Fibroblast of lung (primary cell): Measurements from ENCODE around the gene TANC1. TPM values are rescaled to one million over a fixed set of nuclear protein-coding genes. Genes with fewer than 3 reads are reported as not detected.

Source experiments
- DNase-seq, 2 donors: peaks; one replicate each; pipeline versions ENCODE4 v3.0.0 to v3.0.0-alpha.2; 2010; ENCODE audit warnings: low read depth in 2 of 2
- H2AFZ ChIP-seq: 2 replicates; pipeline ENCODE4 v1.5.1; 2012; ENCODE audit warnings: low read length, control low read depth, inconsistent platforms
- H3K27ac ChIP-seq: 2 replicates; pipeline ENCODE4 v1.5.1; 2011; ENCODE audit warnings: low read length, control low read depth; ENCODE audit not compliant: insufficient read depth
- H3K27me3 ChIP-seq: 2 replicates; pipeline ENCODE4 v1.5.1; 2011; ENCODE audit warnings: mild to moderate bottlenecking, low read length; ENCODE audit not compliant: control insufficient read depth, insufficient read depth
- H3K36me3 ChIP-seq: 2 replicates; pipeline ENCODE4 v1.5.1; 2011; ENCODE audit warnings: low read length; ENCODE audit not compliant: control insufficient read depth, insufficient read depth
- H3K4me1 ChIP-seq: 2 replicates; pipeline ENCODE4 v1.5.1; 2011; ENCODE audit warnings: low read length; ENCODE audit not compliant: control insufficient read depth, insufficient read depth; ENCODE audit errors: extremely low read depth
- H3K4me2 ChIP-seq: 2 replicates; pipeline ENCODE4 v1.5.1; 2011; ENCODE audit warnings: low read length, control low read depth; ENCODE audit not compliant: insufficient read depth; ENCODE audit errors: extremely low read depth
- H3K4me3 ChIP-seq, 4 experiments: fragments of 200-600 bp in 1 of 4; sonication (generic) in 1 of 4; replicated peaks in 1 of 4; 2 replicates each; pipeline ENCODE4 v1.5.1; 2011 to 2016; ENCODE audit warnings: low read length in 4 of 4, low read depth in 3 of 4, mild to moderate bottlenecking in 3 of 4, control low read depth in 2 of 4, inconsistent platforms in 1 of 4, mixed read lengths in 1 of 4; ENCODE audit not compliant: insufficient read depth in 1 of 4; ENCODE audit errors: control extremely low read depth in 1 of 4
- H3K79me2 ChIP-seq: 2 replicates; pipeline ENCODE4 v1.5.1; 2012; ENCODE audit warnings: mild to moderate bottlenecking, low read length, inconsistent platforms; ENCODE audit not compliant: control insufficient read depth, insufficient read depth
- H3K9ac ChIP-seq: 2 replicates; pipeline ENCODE4 v1.5.1; 2011; ENCODE audit warnings: mild to moderate bottlenecking, low read length, control low read depth; ENCODE audit not compliant: insufficient read depth
- H3K9me3 ChIP-seq: 2 replicates; pipeline ENCODE4 v1.5.1; 2012; ENCODE audit warnings: low read depth, low read length; ENCODE audit not compliant: control insufficient read depth, insufficient read depth
- H4K20me1 ChIP-seq: 2 replicates; pipeline ENCODE4 v1.5.1; 2011; ENCODE audit warnings: low read length; ENCODE audit not compliant: control insufficient read depth, insufficient read depth; ENCODE audit errors: extremely low read depth
- CTCF ChIP-seq, 2 donors: IDR thresholded peaks in 1 of 2; conservative IDR thresholded peaks in 1 of 2; 1 replicate in 1 of 2; 2 replicates in 1 of 2; pipeline ENCODE4 v1.5.1; 2011 to 2012; ENCODE audit warnings: low read length in 2 of 2, control low read depth in 1 of 2, inconsistent platforms in 1 of 2, low read depth in 1 of 2, mild to moderate bottlenecking in 1 of 2
- EZH2 ChIP-seq: IDR thresholded peaks from 2 replicates; pipeline ENCODE4 v1.5.1; 2012; ENCODE audit warnings: low read length, control low read depth, mild to moderate bottlenecking; ENCODE audit errors: missing control alignments
- polyA plus RNA-seq, 2 donors: library from polyadenylated mRNA; depleted of rRNA in 1 of 2; stranded (reverse) in 1 of 2; unstranded in 1 of 2; fragments of >200 nt; gene quantifications; 2 replicates each; pipeline ENCODE4 v1.2.1, GENCODE V29; 2011 to 2012; ENCODE audit warnings: missing spikeins in 1 of 2
- total RNA-seq: library from RNA; depleted of rRNA; stranded (reverse); fragments of >200 nt; gene quantifications from 2 replicates; pipeline ENCODE4 v1.2.1, GENCODE V29; 2014

Gene TANC1
- total and polyA plus RNA-seq, 2 donors (not counting 1 experiment from before 2014, with no cell fraction given): 32.7 to 41.9 TPM

DNA sequence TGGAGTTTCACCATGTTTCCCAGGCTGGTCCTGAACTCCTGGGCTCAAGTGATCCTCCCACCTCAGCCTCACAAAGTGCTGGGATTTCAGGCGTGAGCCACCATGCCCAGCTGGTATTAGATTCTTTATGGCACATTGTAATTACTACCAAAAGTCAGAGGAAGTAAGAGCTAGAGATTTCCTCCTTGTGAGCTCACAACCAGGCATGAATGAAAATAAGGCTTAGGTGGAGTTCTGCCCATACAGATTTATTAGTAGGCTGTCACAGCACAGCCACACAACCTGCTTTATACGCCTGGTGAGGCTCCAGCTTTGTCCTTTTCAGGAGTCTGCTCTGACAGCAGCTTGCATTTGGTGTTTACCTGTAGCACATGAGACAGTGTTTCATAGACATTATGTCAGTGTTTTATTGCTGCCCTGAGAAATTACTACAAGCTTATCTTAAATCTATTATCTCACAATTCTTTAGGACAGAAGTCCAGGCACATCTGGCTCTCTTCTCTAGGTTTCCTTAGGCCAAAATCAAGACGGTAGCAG lies 156.6 kb downstream of the TANC1 start:
- Histone ChIP-seq H3K9ac (no peak overlapping the region), H3K36me3 (no peaks in the 10 kb centered on the region), H3K4me1 (peaks cover 16% of the 10 kb centered on the region), H3K27me3 (no peaks in the 10 kb centered on the region), H3K4me3 (no peak overlapping the region), H3K9me3 (no peaks in the 10 kb centered on the region), H2AFZ (no peak overlapping the region), H4K20me1 (no peaks in the 10 kb centered on the region), H3K27ac (peak overlapping the region; percentile 39), H3K79me2 (peaks cover 2% of the 10 kb centered on the region), H3K4me2 (no peak overlapping the region)
- peak in 1 of 2 donors; percentile 58 for DNase-seq
- TF ChIP-seq EZH2 (no peak), CTCF (conservative IDR thresholded peaks at IDR 0.05 in 1 of 2, IDR thresholded peaks at IDR 0.05 in 1 of 2; ENCODE audit: low read depth in 1 of 2, low read length in 2 of 2) (no peak)

- Histone ChIP-seq H3K79me2 (peaks cover 5% of the 10 kb centered on the region), H3K27me3 (no peaks in the 10 kb centered on the region), H4K20me1 (no peaks in the 10 kb centered on the region), H3K4me1 (peaks cover 17% of the 10 kb centered on the region), H3K4me2 (no peak overlapping the region), H3K36me3 (no peaks in the 10 kb centered on the region), H3K27ac (no peak overlapping the region), H3K9me3 (no peaks in the 10 kb centered on the region), H2AFZ (no peak overlapping the region), H3K9ac (no peak overlapping the region), H3K4me3 (no peak overlapping the region)
- no peak for DNase-seq
- no peak for TF ChIP-seq EZH2
- TF ChIP-seq CTCF (conservative IDR thresholded peaks at IDR 0.05 in 1 of 2, IDR thresholded peaks at IDR 0.05 in 1 of 2; ENCODE audit: low read depth in 1 of 2, low read length in 2 of 2): no peak
Observed at GRCh38 chr2:159125858-159126257, 157.4 kb downstream of the TANC1 start.

DNA sequence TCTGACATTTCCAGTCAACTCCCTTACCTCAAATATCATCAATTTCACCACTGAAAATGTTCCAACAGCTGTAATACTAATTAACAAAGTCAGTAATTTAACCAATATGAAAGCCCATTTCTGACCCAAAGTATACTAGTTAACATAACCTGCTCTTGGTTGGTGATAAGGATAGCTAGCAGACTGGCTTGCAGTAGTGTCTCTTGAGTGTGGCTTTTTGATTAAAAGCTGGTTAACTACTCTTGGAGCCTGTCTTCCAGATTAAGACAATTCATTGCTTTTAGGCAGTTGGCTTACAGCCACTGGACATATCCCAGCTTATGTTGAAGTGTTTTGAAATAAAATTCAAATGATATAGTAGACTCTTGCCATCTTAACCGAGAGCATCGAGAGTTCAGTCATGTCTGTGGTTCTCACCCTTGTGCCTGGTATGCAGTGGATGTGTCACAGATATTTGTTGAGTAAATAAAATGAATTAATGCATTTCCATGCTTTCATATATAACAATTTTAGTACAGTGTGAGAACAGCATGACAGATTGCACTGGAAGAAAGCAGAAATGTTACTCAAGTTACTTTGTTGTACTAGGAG lies 158.1 kb downstream of the TANC1 start:
- Histone ChIP-seq H3K27ac (no peak overlapping the region), H3K9ac (no peak overlapping the region), H3K36me3 (no peaks in the 10 kb centered on the region), H3K4me1 (peaks cover 21% of the 10 kb centered on the region), H4K20me1 (no peaks in the 10 kb centered on the region), H3K4me3 (no peak overlapping the region), H3K79me2 (peaks cover 5% of the 10 kb centered on the region), H3K9me3 (no peaks in the 10 kb centered on the region), H3K4me2 (no peak overlapping the region), H3K27me3 (no peaks in the 10 kb centered on the region), H2AFZ (no peak overlapping the region)
- TF ChIP-seq CTCF (conservative IDR thresholded peaks at IDR 0.05 in 1 of 2, IDR thresholded peaks at IDR 0.05 in 1 of 2; ENCODE audit: low read depth in 1 of 2, low read length in 2 of 2): no peak
- TF ChIP-seq EZH2: no peak
- peak; percentile 88 to 97 for DNase-seq
